K562 treated with DMSO at 1 percent for 12 hours (cell line): ENCODE measurements around the gene GUCA2B. TPM values are rescaled to one million over a fixed set of nuclear protein-coding genes. Genes with fewer than 3 reads are reported as not detected.

Experiments used
- total RNA-seq: library from RNA; unstranded; fragments of 300-600 nt; gene quantifications from 2 replicates; pipeline ENCODE4 v1.2.3, GENCODE V29; 2022; ENCODE audit not compliant: insufficient read depth

The GUCA2B gene
- not detected in 2 replicates for total RNA-seq

GRCh38 chr1:42152907-42153600 lies at the start of gene GUCA2B:
TSS of gene GUCA2B (plus strand) at chr1:42153410. CDS start at chr1:42153451, 41 bp downstream.

GRCh38 chr1:42164551-42165420 lies 11.6 kb downstream of the GUCA2B start, which contains the start of gene GUCA2A:
TSS of gene GUCA2A (minus strand) at chr1:42164745. CDS start at chr1:42164712, 33 bp downstream.

Other genes starting within 250 kb of the GUCA2B start
- gene HIVEP3, start 234.5 kb upstream of the GUCA2B start, total RNA-seq = 0.45 and 2.6 TPM in 2 replicates
- not detected in 2 replicates for gene GUCA2A, start 11.3 kb downstream of the GUCA2B start, total RNA-seq
- 5.3 and 21.2 TPM in 2 replicates for gene FOXJ3, start 181.8 kb downstream of the GUCA2B start, total RNA-seq
- gene RIMKLA, start 227.4 kb downstream of the GUCA2B start, total RNA-seq = not detected in 2 replicates